K562 (cell line): Measurements from ENCODE around the gene ATRX. TPM values are rescaled to one million over a fixed set of nuclear protein-coding genes. Genes with fewer than 3 reads are reported as not detected.

Experiments
- ATAC-seq: fragments of 200-7000 bp; cut with Tn5 transposase; 3 replicates; pipeline ENCODE4 v1.9.1; 2020; ENCODE audit warnings: moderate library complexity
- BruUV-seq: library from RNA; stranded (reverse); fragments of 400-500 nt; replicated peaks from 2 replicates; lab custom pipeline; 2021; lab: Mats Ljungman, UMichigan
- CTCF ChIA-PET: fragments of 300-600 bp; formaldehyde crosslinking; extraction: SDS; loops from one replicate; lab custom pipeline; 2021; ENCODE audit warnings: low intra/inter-chr PET ratio; lab: Yijun Ruan, JAX
- POLR2A ChIA-PET: fragments of 300-600, 350-650 bp; sonication (Branson Sonifier 250); formaldehyde crosslinking; extraction: SDS; loops from one replicate; lab custom pipeline; 2021; ENCODE audit warnings: antibody characterized with exemption, inconsistent platforms; lab: Yijun Ruan, JAX
- DNase-seq, 4 experiments: peaks; one replicate each; pipeline versions ENCODE4 v3.0.0 to v3.0.0-alpha.2; 2011 to 2018; ENCODE audit warnings: low spot score in 3 of 4, mixed read lengths in 3 of 4; ENCODE audit errors: extremely low read depth in 1 of 4
- FAIRE-seq: peaks from 2 replicates; lab custom pipeline; 2011; peaks lifted over from hg19 to GRCh38; lab: Jason Lieb, UNC
- H2AFZ ChIP-seq: 2 replicates; pipeline ENCODE4 v1.6.0; 2011; ENCODE audit warnings: low read depth, low read length, control low read depth, inconsistent platforms
- H3K27ac ChIP-seq: fragments of 200-600 bp; 3 replicates; pipeline ENCODE4 v1.8.0; 2011; ENCODE audit warnings: low read depth, mild to moderate bottlenecking, control low read depth, inconsistent platforms, low read length, moderate library complexity, mixed read lengths; ENCODE audit errors: extremely low read depth
- H3K27me3 ChIP-seq, 2 experiments: fragments of 300-600 bp in 1 of 2; 2 replicates in 1 of 2; 3 replicates in 1 of 2; pipeline versions ENCODE4 v1.6.0 to v1.8.0; 2011; ENCODE audit warnings: inconsistent platforms in 2 of 2, low read length in 2 of 2, mild to moderate bottlenecking in 1 of 2, mixed read lengths in 1 of 2, moderate library complexity in 1 of 2; ENCODE audit not compliant: control insufficient read depth in 2 of 2, insufficient read depth in 2 of 2
- H3K36me3 ChIP-seq: fragments of 300-600 bp; 3 replicates; pipeline ENCODE4 v1.8.0; 2011; ENCODE audit warnings: mild to moderate bottlenecking, low read length, inconsistent platforms; ENCODE audit not compliant: control insufficient read depth, insufficient read depth
- H3K4me1 ChIP-seq, 2 experiments: fragments of 200-600 bp in 1 of 2; replicated peaks in 1 of 2; 2 replicates in 1 of 2; 3 replicates in 1 of 2; pipeline versions ENCODE4 v1.5.1 to v1.8.0; 2011; ENCODE audit warnings: inconsistent platforms in 2 of 2, low read length in 2 of 2, mild to moderate bottlenecking in 1 of 2, mixed read lengths in 1 of 2, moderate library complexity in 1 of 2; ENCODE audit not compliant: control insufficient read depth in 2 of 2, insufficient read depth in 2 of 2
- H3K4me2 ChIP-seq: 2 replicates; pipeline ENCODE4 v1.6.1; 2011; ENCODE audit warnings: low read length, control low read depth, inconsistent platforms, mixed read lengths; ENCODE audit not compliant: insufficient read depth
- H3K4me3 ChIP-seq: fragments of 200-600 bp; sonication (generic), shearing (Covaris generic); 2 replicates; pipeline ENCODE4 v1.5.1; 2016; ENCODE audit warnings: control low read depth, inconsistent platforms
- H3K79me2 ChIP-seq: fragments of 200-600 bp; 3 replicates; pipeline ENCODE4 v1.8.0; 2011; ENCODE audit warnings: low read length, inconsistent platforms; ENCODE audit not compliant: control insufficient read depth, insufficient read depth
- H3K9ac ChIP-seq, 2 experiments: 2 replicates each; pipeline versions ENCODE4 v1.6.0 to v1.6.1; 2011; ENCODE audit warnings: low read depth in 2 of 2, low read length in 2 of 2, control low read depth in 1 of 2, inconsistent platforms in 1 of 2, mild to moderate bottlenecking in 1 of 2, mixed read lengths in 1 of 2; ENCODE audit not compliant: insufficient read depth in 1 of 2
- H3K9me1 ChIP-seq: one replicate; pipeline ENCODE4 v1.6.0; 2011; ENCODE audit warnings: inconsistent platforms, mild to moderate bottlenecking, low read length, moderate library complexity; ENCODE audit not compliant: control insufficient read depth, insufficient read depth
- H3K9me3 ChIP-seq: replicated peaks from 2 replicates; pipeline ENCODE4 v1.5.1; 2011; ENCODE audit warnings: low read depth, low read length, inconsistent platforms; ENCODE audit not compliant: control insufficient read depth, insufficient read depth
- H4K20me1 ChIP-seq: replicated peaks from 2 replicates; pipeline ENCODE4 v1.6.1; 2011; ENCODE audit warnings: low read length, inconsistent platforms, mixed read lengths; ENCODE audit not compliant: control insufficient read depth, insufficient read depth
- C11orf30 ChIP-seq: fragments of 450-650 bp; IDR thresholded peaks from 2 replicates; pipeline ENCODE4 v1.6.1; 2016; ENCODE audit warnings: low read depth, mild to moderate bottlenecking
- JUN ChIP-seq, 2 experiments: sonication (generic) in 1 of 2; formaldehyde crosslinking in 1 of 2; IDR thresholded peaks; 2 replicates each; pipeline versions ENCODE4 v1.6.1 to v1.8.0; 2012 to 2022; ENCODE audit warnings: borderline replicate concordance in 2 of 2, mild to moderate bottlenecking in 2 of 2, improper control_type of control experiment in 1 of 2, low read depth in 1 of 2, low read length in 1 of 2, missing genetic modification reagents in 1 of 2
- MAFF ChIP-seq: IDR thresholded peaks from 2 replicates; pipeline ENCODE4 v1.6.1; 2012; ENCODE audit warnings: low read length, improper control_type of control experiment
- MAFG ChIP-seq: fragments of 450-650 bp; conservative IDR thresholded peaks from 2 replicates; pipeline ENCODE4 v1.6.1; 2016; ENCODE audit warnings: missing genetic modification characterization, missing compliant biosample characterization
- MAFK ChIP-seq: IDR thresholded peaks from 2 replicates; pipeline ENCODE4 v1.6.1; 2011; ENCODE audit warnings: low read length, improper control_type of control experiment
- NFE2 ChIP-seq: IDR thresholded peaks from 2 replicates; pipeline ENCODE4 v1.6.1; 2014; ENCODE audit warnings: antibody characterized with exemption, low read depth
- ZNF316 ChIP-seq: fragments of 450-650 bp; IDR thresholded peaks from 2 replicates; pipeline ENCODE4 v1.6.1; 2016
- WGBS: fragments of 100-300 bp; shearing (Covaris generic); methylation state at CpG from one replicate; pipeline ENCODE4 v1.1.6; 2016; ENCODE audit warnings: low coverage, mixed read lengths; ENCODE audit not compliant: insufficient coverage; ENCODE audit errors: missing lambda C conversion rate; 5-methylcytosine and 5-hydroxymethylcytosine counted together
- in situ Hi-C: fragments of 300-500 bp; cut with MboI; formaldehyde crosslinking; loops from 4 replicates; pipeline ENCODE4 v1.15.0; 2018; ENCODE audit warnings: inconsistent platforms, mixed read lengths
- intact Hi-C: fragments of 100-400 bp; cut with micrococcal nuclease; formaldehyde crosslinking; loops from 2 replicates; pipeline ENCODE4 v1.14.2; 2022
- polyA plus RNA-seq, 8 experiments: library from polyadenylated mRNA; depleted of rRNA in 4 of 8; stranded (reverse) in 5 of 8; unstranded in 3 of 8; fragments of >200 nt; fragmentation: Nextera tagmentation in 2 of 8; fragmentation: Illumina TruSeq in 1 of 8; extraction: Ambion mirVana in 2 of 8; extraction: Trizol in 1 of 8; gene quantifications; 2 replicates each; pipeline versions ENCODE4 v1.2.1 to v1.2.3, GENCODE V29; 2011 to 2014; ENCODE audit warnings: inconsistent platforms in 1 of 8, missing spikeins in 1 of 8
- total RNA-seq, 7 experiments: library from RNA; depleted of rRNA in 6 of 7; stranded (reverse); fragments of >200 nt in 6 of 7; fragmentation: Illumina TruSeq in 2 of 7; extraction: Trizol in 2 of 7; gene quantifications; 2 replicates each; pipeline versions ENCODE4 v1.2.1 to v1.2.3, GENCODE V29; 2011 to 2021; ENCODE audit warnings: low replicate concordance in 1 of 7
- TF ChIP-seq, protein P1 (sequence below): fragments of 450-650 bp; conservative IDR thresholded peaks from 2 replicates; pipeline ENCODE4 v1.6.1; 2016; ENCODE audit warnings: missing genetic modification characterization, low read depth, mild to moderate bottlenecking, missing compliant biosample characterization, moderate library complexity

Gene ATRX
- total and polyA plus RNA-seq, 9 of the 15 experiments (the other 6 are each of a cell fraction or from before 2014, with no cell fraction given): 7.7 to 23.1 (median 20.2) TPM

- Histone ChIP-seq H3K4me2 (no peak overlapping the region), H3K79me2 (no peaks in the 10 kb centered on the region), H3K9me3 (no peaks in the 10 kb centered on the region), H3K4me1 (no peaks in the 10 kb centered on the region), H3K27me3 (no peaks in the 10 kb centered on the region), H2AFZ (no peak overlapping the region), H3K9me1 (no peaks in the 10 kb centered on the region), H3K9ac (no peak overlapping the region), H3K4me3 (no peak overlapping the region), H3K36me3 (0 out of 3 replicates have a peak, but pooled peaks cover 2% of the 10 kb centered on the region), H4K20me1 (no peaks in the 10 kb centered on the region), H3K27ac (no peak overlapping the region)
- TF ChIP-seq, protein P1, sequence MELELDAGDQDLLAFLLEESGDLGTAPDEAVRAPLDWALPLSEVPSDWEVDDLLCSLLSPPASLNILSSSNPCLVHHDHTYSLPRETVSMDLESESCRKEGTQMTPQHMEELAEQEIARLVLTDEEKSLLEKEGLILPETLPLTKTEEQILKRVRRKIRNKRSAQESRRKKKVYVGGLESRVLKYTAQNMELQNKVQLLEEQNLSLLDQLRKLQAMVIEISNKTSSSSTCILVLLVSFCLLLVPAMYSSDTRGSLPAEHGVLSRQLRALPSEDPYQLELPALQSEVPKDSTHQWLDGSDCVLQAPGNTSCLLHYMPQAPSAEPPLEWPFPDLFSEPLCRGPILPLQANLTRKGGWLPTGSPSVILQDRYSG (tag): no peak
- TF ChIP-seq C11orf30: peak; percentile 61
- peak; percentile 43; the same call in 1 of the 2 replicates for TF ChIP-seq MAFK
- TF ChIP-seq MAFF: peak; percentile 66; the same call in 1 of the 2 replicates
- peak; percentile 79 for TF ChIP-seq ZNF316
- peak; percentile 72 for TF ChIP-seq NFE2
- peak; percentile 67 for TF ChIP-seq MAFG
- no peak for TF ChIP-seq JUN (IDR thresholded peaks at IDR 0.05; ENCODE audit: borderline replicate concordance, low read depth, low read length)
- TF ChIP-seq JUN (CRISPR knock-in tag; IDR thresholded peaks at IDR 0.05; ENCODE audit: borderline replicate concordance): no peak
- ATAC-seq (no peak), FAIRE-seq (no peak), DNase-seq (no peak)
- no TSS peak for BruUV-seq
- intact Hi-C loops: no loop called here
- CTCF ChIA-PET: no interaction called here
- POLR2A ChIA-PET: no interaction called here
- 32% methylated on average over 2 of the region's 2 CpGs for WGBS
- in situ Hi-C loops: no loop called here
These were observed 224.6 kb downstream of the ATRX start for GRCh38 chrX:77561372-77561771.
